Small intestine (tissue), 7 donors: ENCODE results near the gene ZMYND12. TPM values are rescaled to one million over a fixed set of nuclear protein-coding genes. Genes with fewer than 3 reads are reported as not detected.
A peak's percentile ranks its signal among the peaks of the same experiment; 100 is the strongest.

Experiments used
- DNase-seq, 2 donors: peaks; one replicate each; pipeline versions ENCODE4 v3.0.0 to v3.0.0-alpha.2; 2013
- FAIRE-seq: peaks from 2 replicates; lab custom pipeline; 2012; peaks lifted over from hg19 to GRCh38; lab: Jason Lieb, UNC
- H3K27ac ChIP-seq, 3 donors: one replicate each; pipeline ENCODE4 v1.5.1; 2013; ENCODE audit warnings: low read length in 2 of 3, mild to moderate bottlenecking in 2 of 3, control low read depth in 1 of 3, inconsistent platforms in 1 of 3, low read depth in 1 of 3, moderate library complexity in 1 of 3
- H3K27me3 ChIP-seq, 3 donors: one replicate each; pipeline ENCODE4 v1.6.1; 2013; ENCODE audit warnings: low read length in 3 of 3, inconsistent platforms in 1 of 3; ENCODE audit not compliant: control insufficient read depth in 3 of 3, insufficient read depth in 3 of 3
- H3K36me3 ChIP-seq, 3 donors: one replicate each; pipeline ENCODE4 v1.6.1; 2013; ENCODE audit warnings: low read length in 3 of 3, inconsistent platforms in 1 of 3, low read depth in 1 of 3, mild to moderate bottlenecking in 1 of 3, moderate library complexity in 1 of 3; ENCODE audit not compliant: control insufficient read depth in 3 of 3, insufficient read depth in 2 of 3
- H3K4me1 ChIP-seq, 3 donors: one replicate each; pipeline ENCODE4 v1.6.1; 2013; ENCODE audit warnings: low read length in 2 of 3, inconsistent platforms in 1 of 3, low read depth in 1 of 3, mild to moderate bottlenecking in 1 of 3, moderate library complexity in 1 of 3; ENCODE audit not compliant: control insufficient read depth in 3 of 3, insufficient read depth in 2 of 3
- H3K4me3 ChIP-seq, 3 donors: one replicate each; pipeline ENCODE4 v1.5.1; 2013; ENCODE audit warnings: low read length in 3 of 3, control low read depth in 1 of 3, inconsistent platforms in 1 of 3, low read depth in 1 of 3, mild to moderate bottlenecking in 1 of 3, moderate library complexity in 1 of 3
- H3K9me3 ChIP-seq, 2 donors: one replicate each; pipeline ENCODE4 v1.6.1; 2013; ENCODE audit warnings: low read depth in 1 of 2, low read length in 1 of 2; ENCODE audit not compliant: control insufficient read depth in 2 of 2, insufficient read depth in 1 of 2
- WGBS, 3 donors: extraction: QIAGEN DNeasy Blood & Tissue Kit; methylation state at CpG; one replicate each; pipeline ENCODE4 v1.1.7; 2013; 5-methylcytosine and 5-hydroxymethylcytosine counted together
- polyA plus RNA-seq, 4 donors: library from polyadenylated mRNA; stranded (reverse) in 3 of 4; unstranded in 1 of 4; fragments of 200-250 nt in 3 of 4; fragments of 120-200 nt in 1 of 4; gene quantifications; one replicate each; pipeline versions ENCODE4 v1.2.1 to v1.2.3, GENCODE V29; 2013
- donor health status: healthy with polysubstance abuse.
- donor health status: control.
- donor health status: control.
- donor health status: Bipolar disorder and iron deficiency.
- donor health status: healthy.

The ZMYND12 gene
- polyA plus RNA-seq, 4 donors: 0.89 to 1.7 (median 1.1) TPM; not detected in 1

GRCh38 chr1:42399315-42400100 lies 56.3 kb downstream of the ZMYND12 start:
- 89 to 91% (median 89%) methylated on average over 10 of the region's 10 CpGs for WGBS, 3 donors
- H3K27ac ChIP-seq: no peak overlapping the region
- no peak for DNase-seq
- H3K4me1 ChIP-seq: no peaks in the 10 kb centered on the region
- FAIRE-seq: no peak
- H3K36me3 ChIP-seq: no peaks in the 10 kb centered on the region
- no peaks in the 10 kb centered on the region for H3K27me3 ChIP-seq
- no peaks in the 10 kb centered on the region for H3K9me3 ChIP-seq
- no peak overlapping the region for H3K4me3 ChIP-seq

GRCh38 chr1:42392967-42393848 lies 62.6 kb downstream of the ZMYND12 start:
- Histone ChIP-seq H3K4me3 (no peak overlapping the region), H3K27ac (no peak overlapping the region), H3K4me1 (no peaks in the 10 kb centered on the region), H3K27me3 (peaks cover 0 to 2% (median 0%) of the 10 kb centered on the region in 3 donors), H3K9me3 (no peaks in the 10 kb centered on the region), H3K36me3 (no peaks in the 10 kb centered on the region)
- no peak for FAIRE-seq
- WGBS, 3 donors: 72 to 76% (median 75%) methylated on average over 2 of the region's 2 CpGs
- DNase-seq: no peak

- no peak for DNase-seq
- no peaks in the 10 kb centered on the region for H3K4me1 ChIP-seq
- H3K9me3 ChIP-seq: no peaks in the 10 kb centered on the region
- no peak overlapping the region for H3K27ac ChIP-seq
- 35 to 51% (median 38%) methylated on average over 2 of the region's 2 CpGs for WGBS, 3 donors
- H3K36me3 ChIP-seq: no peaks in the 10 kb centered on the region
- no peak for FAIRE-seq
- no peak overlapping the region for H3K4me3 ChIP-seq
- H3K27me3 ChIP-seq: peaks cover 0 to 2% (median 0%) of the 10 kb centered on the region in 3 donors
Observed at GRCh38 chr1:42392255-42392654, 63.6 kb downstream of the ZMYND12 start.

- H3K27me3 ChIP-seq: peaks cover 0 to 10% (median 0%) of the 10 kb centered on the region in 3 donors
- H3K9me3 ChIP-seq: no peaks in the 10 kb centered on the region
- no peaks in the 10 kb centered on the region for H3K4me1 ChIP-seq
- 94 to 96% (median 95%) methylated on average over 6 of the region's 6 CpGs for WGBS, 3 donors
- no peaks in the 10 kb centered on the region for H3K36me3 ChIP-seq
- no peak overlapping the region for H3K4me3 ChIP-seq
- H3K27ac ChIP-seq: no peak overlapping the region
- no peak for FAIRE-seq
- DNase-seq: no peak
Observed at GRCh38 chr1:42386051-42386450, 69.8 kb downstream of the ZMYND12 start.

- H3K9me3 ChIP-seq: no peaks in the 10 kb centered on the region
- no peak for DNase-seq
- H3K4me3 ChIP-seq: no peak overlapping the region
- 22 to 35% (median 32%) methylated on average over 1 of the region's 1 CpG for WGBS, 3 donors
- H3K36me3 ChIP-seq: no peaks in the 10 kb centered on the region
- no peak overlapping the region for H3K27ac ChIP-seq
- H3K27me3 ChIP-seq: peaks cover 0 to 12% (median 0%) of the 10 kb centered on the region in 3 donors
- no peak for FAIRE-seq
- no peaks in the 10 kb centered on the region for H3K4me1 ChIP-seq
Observed at GRCh38 chr1:42385283-42385682, 70.5 kb downstream of the ZMYND12 start.

- 14% methylated on average over 8 of the region's 8 CpGs for WGBS, 3 donors
- peaks cover 0 to 18% (median 0%) of the 10 kb centered on the region in 3 donors for H3K27me3 ChIP-seq
- no peaks in the 10 kb centered on the region for H3K9me3 ChIP-seq
- H3K4me3 ChIP-seq: peak overlapping the region in 2 of 3 donors; percentile 20 to 69
- DNase-seq (no peak), FAIRE-seq (no peak)
- H3K27ac ChIP-seq: no peak overlapping the region
- no peaks in the 10 kb centered on the region for H3K4me1 ChIP-seq
- no peaks in the 10 kb centered on the region for H3K36me3 ChIP-seq
Observed at GRCh38 chr1:42381280-42381673, 74.5 kb downstream of the ZMYND12 start.

GRCh38 chr1:42380586-42381279 lies 75.1 kb downstream of the ZMYND12 start, which contains the start of gene RIMKLA:
Gene RIMKLA (plus strand): TSS chr1:42380792. CDS start chr1:42380935, 143 bp downstream.
- FAIRE-seq: no peak
- WGBS, 3 donors: 0 to 1% (median 1%) methylated on average over 58 to 101 of the region's 101 CpGs
- H3K27me3 ChIP-seq: peaks cover 0 to 18% (median 0%) of the 10 kb centered on the region in 3 donors
- DNase-seq: peak; percentile 53 to 79
- no peaks in the 10 kb centered on the region for H3K9me3 ChIP-seq
- no peaks in the 10 kb centered on the region for H3K4me1 ChIP-seq
- H3K36me3 ChIP-seq: no peaks in the 10 kb centered on the region
- no peak within 1 kb of the TSS for H3K27ac ChIP-seq
- peak within 1 kb of the TSS; percentile 24 to 69 (median 61) for H3K4me3 ChIP-seq
